Calu3 (cell line): ENCODE measurements around the gene ATP5F1E. TPM values are rescaled to one million over a fixed set of nuclear protein-coding genes. Genes with fewer than 3 reads are reported as not detected.

Experiments
- BruUV-seq: library from RNA; stranded (reverse); fragments of 400-500 nt; replicated peaks from 2 replicates; lab custom pipeline; 2021; lab: Mats Ljungman, UMichigan
- CTCF ChIA-PET: fragments of 300-600 bp; sonication (Branson Sonifier 250); formaldehyde crosslinking; loops from one replicate; lab custom pipeline; 2022; ENCODE audit warnings: antibody characterized with exemption; lab: Charles Lee
- DNase-seq: peaks from one replicate; pipeline ENCODE4 v3.0.0; 2022
- H3K27ac Mint-ChIP-seq: one replicate; pipeline ENCODE4 v1.8.0; 2022; ENCODE audit warnings: mixed read lengths; ENCODE audit not compliant: unreplicated experiment
- H3K27me3 Mint-ChIP-seq: one replicate; pipeline ENCODE4 v1.8.0; 2022; ENCODE audit warnings: mixed read lengths; ENCODE audit not compliant: unreplicated experiment
- H3K36me3 Mint-ChIP-seq: one replicate; pipeline ENCODE4 v1.8.0; 2022; ENCODE audit warnings: mild to moderate bottlenecking, moderate library complexity, mixed read lengths; ENCODE audit not compliant: insufficient read depth, unreplicated experiment
- H3K4me1 Mint-ChIP-seq: one replicate; pipeline ENCODE4 v1.8.0; 2022; ENCODE audit warnings: mild to moderate bottlenecking, low read depth, mixed read lengths; ENCODE audit not compliant: unreplicated experiment
- H3K4me3 Mint-ChIP-seq: one replicate; pipeline ENCODE4 v1.8.0; 2022; ENCODE audit warnings: mild to moderate bottlenecking, low read depth, moderate library complexity, mixed read lengths; ENCODE audit not compliant: unreplicated experiment
- H3K9me3 Mint-ChIP-seq: one replicate; pipeline ENCODE4 v1.8.0; 2022; ENCODE audit warnings: low read depth, mixed read lengths; ENCODE audit not compliant: unreplicated experiment
- CTCF ChIP-seq: fragments of 200-600 bp; IDR thresholded peaks from one replicate; pipeline ENCODE4 v1.8.0; 2022; ENCODE audit warnings: antibody characterized with exemption; ENCODE audit not compliant: unreplicated experiment
- intact Hi-C: fragments of 100-400 bp; cut with micrococcal nuclease; formaldehyde crosslinking; loops from one replicate; pipeline ENCODE4 v1.10.0; 2022; ENCODE audit not compliant: unreplicated experiment
- total RNA-seq: library from RNA; stranded (reverse); gene quantifications from 2 replicates; pipeline ENCODE4 v1.2.3, GENCODE V29; 2022

Gene ATP5F1E
- total RNA-seq, 1 experiment from 2014 or later = 116 TPM

GRCh38 chr20:59030911-59031563, 1.1 kb downstream of the ATP5F1E start:
- Mint-ChIP-seq H3K9me3 (no peaks in the 10 kb centered on the region), H3K27me3 (no peaks in the 10 kb centered on the region), H3K36me3 (peaks cover 93% of the 10 kb centered on the region), H3K4me3 (peak overlapping the region; percentile 95), H3K27ac (peak overlapping the region; percentile 91), H3K4me1 (peaks cover 55% of the 10 kb centered on the region)
- CTCF ChIA-PET = interaction anchor here (1.2 to 2.5 kb wide), 2 partner anchors 14 to 161 kb away, joined by 4 to 11 read pairs; no protein-coding TSS in a partner anchor
- intact Hi-C loops = loop anchor here (5.0 kb wide), 2 partner anchors 49 to 159 kb away; partner anchors contain the start of gene NELFCD
- TSS peak; percentile 37 for BruUV-seq
- no peak for DNase-seq
- no peak for TF ChIP-seq CTCF

GRCh38 chr20:59028812-59029211, 3.3 kb downstream of the ATP5F1E start:
- TF ChIP-seq CTCF = no peak
- no TSS peak for BruUV-seq
- Mint-ChIP-seq H3K4me1 (peaks cover 44% of the 10 kb centered on the region), H3K27me3 (no peaks in the 10 kb centered on the region), H3K27ac (no peak overlapping the region), H3K9me3 (no peaks in the 10 kb centered on the region), H3K36me3 (peaks cover 85% of the 10 kb centered on the region), H3K4me3 (peak overlapping the region; percentile 23)
- intact Hi-C loops = loop anchor here (2.0 kb wide), 1 partner anchor 134 kb away; no protein-coding TSS in a partner anchor
- no peak for DNase-seq
- CTCF ChIA-PET = no interaction called here

DNA sequence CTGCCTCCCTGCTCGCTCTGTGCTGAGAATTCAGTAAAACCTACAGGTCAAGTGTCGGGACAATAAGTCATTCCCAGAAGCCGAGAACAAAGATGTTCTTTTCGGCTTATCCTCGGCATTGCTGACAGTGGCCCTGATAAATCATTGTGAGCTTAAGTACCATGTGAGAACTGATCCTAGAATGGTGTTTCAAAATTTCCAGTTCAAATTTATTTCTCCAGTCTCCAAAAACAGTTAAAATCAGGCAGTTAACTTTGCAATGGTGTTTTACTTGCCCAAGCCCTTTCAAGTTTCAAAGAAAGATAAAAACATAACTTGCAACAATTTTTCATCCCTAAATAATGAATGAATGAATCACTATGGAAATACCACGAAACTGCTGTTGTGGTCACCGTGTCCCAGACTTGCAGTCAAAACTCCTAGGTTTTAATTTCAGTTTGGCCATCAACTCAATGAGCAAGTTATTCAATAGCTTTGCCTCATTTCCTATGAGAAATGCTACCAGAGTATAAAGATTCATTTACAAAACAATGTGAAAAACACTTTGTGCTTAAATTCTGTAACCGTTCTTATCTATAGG, 4.3 kb downstream of the ATP5F1E start:
- TF ChIP-seq CTCF = no peak
- no peak for DNase-seq
- Mint-ChIP-seq H3K27me3 (no peaks in the 10 kb centered on the region), H3K36me3 (peaks cover 81% of the 10 kb centered on the region), H3K9me3 (no peaks in the 10 kb centered on the region), H3K4me1 (peaks cover 40% of the 10 kb centered on the region), H3K4me3 (no peak overlapping the region), H3K27ac (no peak overlapping the region)
- CTCF ChIA-PET = no interaction called here
- intact Hi-C loops = loop anchor here (2.0 kb wide), 1 partner anchor 133 kb away; no protein-coding TSS in a partner anchor
- BruUV-seq = no TSS peak

DNA sequence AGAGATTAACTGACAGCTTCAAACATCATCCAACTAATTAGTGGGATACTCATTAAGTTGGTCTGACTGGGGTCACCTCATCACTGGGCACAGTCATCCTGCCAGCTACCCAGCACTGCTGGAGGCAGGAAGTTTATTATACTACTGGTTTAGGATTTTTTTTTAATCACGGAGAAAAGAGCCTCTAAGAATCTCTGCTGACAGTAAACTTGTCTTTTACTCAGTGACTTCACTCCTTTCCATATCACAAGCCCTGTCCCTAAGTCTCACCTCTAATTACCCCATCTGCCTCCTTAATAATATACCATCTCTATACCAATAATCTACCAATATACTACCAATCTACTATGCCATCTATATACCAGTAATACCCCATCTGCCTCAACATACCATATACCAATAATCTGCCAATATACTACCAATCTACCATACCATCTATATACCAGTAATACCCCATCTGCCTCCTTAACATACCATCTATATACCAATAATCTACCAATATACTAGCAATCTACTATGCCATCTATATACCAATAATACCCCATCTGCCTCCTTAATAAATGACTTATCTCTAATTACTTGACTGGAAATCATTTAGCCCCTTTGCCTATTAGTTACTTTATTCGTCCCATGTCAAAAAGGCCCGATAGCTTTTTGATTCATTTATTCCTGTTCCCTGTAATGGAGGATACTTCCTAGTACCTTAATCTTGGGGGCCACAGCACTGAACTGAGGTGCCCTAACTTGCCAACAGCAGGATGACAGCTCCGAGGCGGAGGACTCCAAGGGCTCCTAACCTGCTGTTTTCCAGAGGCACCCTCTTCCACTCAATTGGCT, 5.0 kb downstream of the ATP5F1E start:
- Mint-ChIP-seq H3K27ac (peak overlapping the region; percentile 1), H3K27me3 (no peaks in the 10 kb centered on the region), H3K9me3 (no peaks in the 10 kb centered on the region), H3K36me3 (peaks cover 81% of the 10 kb centered on the region), H3K4me3 (no peak overlapping the region), H3K4me1 (peaks cover 35% of the 10 kb centered on the region)
- no TSS peak for BruUV-seq
- CTCF ChIA-PET = no interaction called here
- DNase-seq = no peak
- no peak for TF ChIP-seq CTCF
- intact Hi-C loops = no loop called here
